Loucy (cell line): ENCODE measurements around the gene PLA2G2C.
A peak's percentile ranks its signal among the peaks of the same experiment; 100 is the strongest.
"Not testable (repeated sequence)": the region's sequence is repeated elsewhere in the genome, so short reads cannot be mapped to it uniquely, and the experiment has no call there.

ENCODE experiments used
- H2AFZ ChIP-seq: fragments of 200-600 bp; sonication (generic); 2 replicates; pipeline ENCODE4 v1.6.0; 2016; ENCODE audit warnings: antibody characterized with exemption, mild to moderate bottlenecking, low read length, moderate library complexity
- H3F3A ChIP-seq: fragments of 200-600 bp; 2 replicates; pipeline ENCODE4 v1.6.0; 2016; ENCODE audit warnings: antibody characterized with exemption, low read depth, mild to moderate bottlenecking
- H3K27me3 ChIP-seq: fragments of 200-600 bp; sonication (generic); 2 replicates; pipeline ENCODE4 v1.6.1; 2014; ENCODE audit warnings: low read length, mild to moderate bottlenecking; ENCODE audit not compliant: insufficient read depth, poor library complexity, severe bottlenecking
- H3K36me3 ChIP-seq: fragments of 200-600 bp; sonication (generic); 2 replicates; pipeline ENCODE4 v1.6.1; 2016; ENCODE audit warnings: low read length; ENCODE audit not compliant: insufficient read depth
- H3K4me1 ChIP-seq: fragments of 200-600 bp; sonication (generic); 2 replicates; pipeline ENCODE4 v1.5.1; 2014; ENCODE audit warnings: low read length, mild to moderate bottlenecking; ENCODE audit not compliant: insufficient read depth, poor library complexity, severe bottlenecking
- H3K4me2 ChIP-seq: fragments of 200-600 bp; sonication (generic); 2 replicates; pipeline ENCODE4 v1.6.0; 2014; ENCODE audit warnings: antibody characterized with exemption, low read length, low read depth, mild to moderate bottlenecking; ENCODE audit not compliant: poor library complexity, severe bottlenecking
- H3K4me3 ChIP-seq: fragments of 200-600 bp; sonication (generic); 2 replicates; pipeline ENCODE4 v1.5.1; 2014; ENCODE audit warnings: low read length, mild to moderate bottlenecking, mixed read lengths; ENCODE audit not compliant: poor library complexity, severe bottlenecking
- H3K79me2 ChIP-seq: fragments of 200-600 bp; sonication (generic); 2 replicates; pipeline ENCODE4 v1.6.1; 2014; ENCODE audit warnings: low read length; ENCODE audit not compliant: insufficient read depth
- H3K9ac ChIP-seq: fragments of 200-600 bp; sonication (generic); 2 replicates; pipeline ENCODE4 v1.6.0; 2014; ENCODE audit warnings: mild to moderate bottlenecking, low read depth, low read length, moderate library complexity; ENCODE audit not compliant: poor library complexity, severe bottlenecking
- H3K9me2 ChIP-seq: fragments of 200-600 bp; sonication (generic); replicated peaks from 2 replicates; pipeline ENCODE4 v1.6.1; 2016; ENCODE audit warnings: low read depth, low read length, mixed read lengths
- H3K9me3 ChIP-seq: fragments of 200-600 bp; sonication (generic); 2 replicates; pipeline ENCODE4 v1.6.1; 2014; ENCODE audit warnings: mild to moderate bottlenecking, antibody characterized with exemption, low read length, low read depth; ENCODE audit not compliant: insufficient read depth
- H4K20me1 ChIP-seq: fragments of 200-600 bp; sonication (generic); 2 replicates; pipeline ENCODE4 v1.6.0; 2014; ENCODE audit warnings: antibody characterized with exemption, low read length, mild to moderate bottlenecking; ENCODE audit not compliant: insufficient read depth, poor library complexity, severe bottlenecking
- EZH2phosphoT487 ChIP-seq: fragments of 200-600 bp; IDR thresholded peaks from 2 replicates; pipeline ENCODE4 v1.6.1; 2018; ENCODE audit warnings: antibody characterized with exemption, mild to moderate bottlenecking, moderate library complexity, borderline replicate concordance
- TF ChIP-seq, protein P1 (sequence below): fragments of 200-600 bp; sonication (generic); conservative IDR thresholded peaks from 2 replicates; pipeline ENCODE4 v1.5.1; 2014; ENCODE audit warnings: mild to moderate bottlenecking, antibody characterized with exemption, low read length

Gene PLA2G2C

DNA sequence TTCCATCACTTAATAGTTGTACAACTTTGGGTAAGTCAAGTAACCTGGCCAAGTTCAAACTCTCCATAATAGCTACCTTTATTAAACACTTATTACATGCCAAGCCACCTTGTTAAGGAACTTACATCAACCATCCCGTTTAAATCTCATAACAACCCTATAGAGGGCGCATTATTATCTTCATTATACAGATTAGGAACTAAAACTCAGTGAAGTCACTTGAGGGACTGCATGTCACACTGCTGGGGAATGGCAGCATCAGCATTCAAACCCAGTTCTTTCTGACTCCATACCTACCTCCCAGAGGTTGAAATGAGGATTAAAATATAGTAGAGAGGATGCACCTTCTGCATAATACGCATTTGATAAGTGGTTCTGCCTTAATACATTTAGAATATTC is 47.1 kb upstream of the PLA2G2C start:
- H2AFZ ChIP-seq, result no peak overlapping the region
- no peaks in the 10 kb centered on the region for H3K27me3 ChIP-seq
- TF ChIP-seq, protein P1, sequence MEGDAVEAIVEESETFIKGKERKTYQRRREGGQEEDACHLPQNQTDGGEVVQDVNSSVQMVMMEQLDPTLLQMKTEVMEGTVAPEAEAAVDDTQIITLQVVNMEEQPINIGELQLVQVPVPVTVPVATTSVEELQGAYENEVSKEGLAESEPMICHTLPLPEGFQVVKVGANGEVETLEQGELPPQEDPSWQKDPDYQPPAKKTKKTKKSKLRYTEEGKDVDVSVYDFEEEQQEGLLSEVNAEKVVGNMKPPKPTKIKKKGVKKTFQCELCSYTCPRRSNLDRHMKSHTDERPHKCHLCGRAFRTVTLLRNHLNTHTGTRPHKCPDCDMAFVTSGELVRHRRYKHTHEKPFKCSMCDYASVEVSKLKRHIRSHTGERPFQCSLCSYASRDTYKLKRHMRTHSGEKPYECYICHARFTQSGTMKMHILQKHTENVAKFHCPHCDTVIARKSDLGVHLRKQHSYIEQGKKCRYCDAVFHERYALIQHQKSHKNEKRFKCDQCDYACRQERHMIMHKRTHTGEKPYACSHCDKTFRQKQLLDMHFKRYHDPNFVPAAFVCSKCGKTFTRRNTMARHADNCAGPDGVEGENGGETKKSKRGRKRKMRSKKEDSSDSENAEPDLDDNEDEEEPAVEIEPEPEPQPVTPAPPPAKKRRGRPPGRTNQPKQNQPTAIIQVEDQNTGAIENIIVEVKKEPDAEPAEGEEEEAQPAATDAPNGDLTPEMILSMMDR, result peak; percentile 71
- TF ChIP-seq EZH2phosphoT487, result no peak

DNA sequence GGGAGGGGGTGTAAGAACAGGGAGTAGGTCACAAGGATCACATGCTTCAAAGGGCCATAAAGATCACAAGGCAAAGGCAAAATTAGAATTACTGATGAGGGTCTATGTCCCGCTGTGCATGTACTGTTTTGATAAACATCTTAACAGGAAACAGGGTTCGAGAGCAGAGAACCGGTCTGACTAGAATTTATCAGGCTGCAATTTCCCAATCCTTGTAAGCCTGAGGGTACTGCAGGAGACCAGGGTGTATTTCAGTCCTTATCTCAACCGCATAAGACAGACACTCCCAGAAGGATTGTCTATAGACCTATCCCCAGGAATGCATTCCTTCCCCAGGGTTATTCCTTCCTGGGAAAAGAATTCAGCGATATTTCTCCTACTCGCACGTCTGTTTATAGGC is 46.2 kb upstream of the PLA2G2C start:
- H3K9ac ChIP-seq, H3K79me2 ChIP-seq, H4K20me1 ChIP-seq, H3K36me3 ChIP-seq, H3K9me3 ChIP-seq, H3K9me2 ChIP-seq, H3K4me2 ChIP-seq, H3K4me1 ChIP-seq, H3K4me3 ChIP-seq, H2AFZ ChIP-seq, H3F3A ChIP-seq, H3K27me3 ChIP-seq: not testable (repeated sequence)

More for the DNA sequence above, 47.1 kb upstream of the PLA2G2C start:
- no peak overlapping the region for H3K9ac ChIP-seq
- H3K79me2 ChIP-seq, result no peaks in the 10 kb centered on the region
- no peaks in the 10 kb centered on the region for H4K20me1 ChIP-seq
- H3K4me2 ChIP-seq, result no peak overlapping the region
- no peaks in the 10 kb centered on the region for H3K9me2 ChIP-seq
- H3K36me3 ChIP-seq, result no peaks in the 10 kb centered on the region
- no peaks in the 10 kb centered on the region for H3K4me1 ChIP-seq
- no peaks in the 10 kb centered on the region for H3F3A ChIP-seq
- H3K9me3 ChIP-seq, result no peaks in the 10 kb centered on the region
- no peak overlapping the region for H3K4me3 ChIP-seq

DNA sequence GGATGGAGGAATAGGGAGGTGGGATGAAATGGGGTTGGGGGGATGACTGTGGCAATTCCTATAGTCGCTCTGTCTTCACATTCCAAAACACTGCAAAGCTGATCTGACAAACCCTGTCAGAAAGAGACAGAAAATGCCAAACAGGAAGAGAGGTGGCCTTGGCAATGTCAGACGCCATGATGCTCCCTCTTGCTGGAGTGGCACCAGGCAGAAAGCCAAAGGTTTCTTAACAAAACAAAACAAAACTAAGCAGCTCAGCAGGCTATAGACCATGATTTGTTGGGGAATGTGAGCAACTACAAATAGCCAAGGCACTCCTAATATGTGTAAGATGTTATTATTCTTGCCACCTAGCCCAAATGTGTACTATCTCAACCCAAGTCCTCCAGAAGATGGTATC is 42.9 kb upstream of the PLA2G2C start:
- Histone ChIP-seq H3K4me3 (no peak overlapping the region), H3K4me2 (no peak overlapping the region), H3K4me1 (no peaks in the 10 kb centered on the region), H3K36me3 (no peaks in the 10 kb centered on the region), H3K27me3 (no peaks in the 10 kb centered on the region), H2AFZ (no peak overlapping the region), H3K9me2 (no peaks in the 10 kb centered on the region), H4K20me1 (no peaks in the 10 kb centered on the region), H3K79me2 (no peaks in the 10 kb centered on the region), H3K9ac (no peak overlapping the region), H3K9me3 (no peaks in the 10 kb centered on the region), H3F3A (no peaks in the 10 kb centered on the region)
- TF ChIP-seq, protein P1, result no peak
- no peak for TF ChIP-seq EZH2phosphoT487

DNA sequence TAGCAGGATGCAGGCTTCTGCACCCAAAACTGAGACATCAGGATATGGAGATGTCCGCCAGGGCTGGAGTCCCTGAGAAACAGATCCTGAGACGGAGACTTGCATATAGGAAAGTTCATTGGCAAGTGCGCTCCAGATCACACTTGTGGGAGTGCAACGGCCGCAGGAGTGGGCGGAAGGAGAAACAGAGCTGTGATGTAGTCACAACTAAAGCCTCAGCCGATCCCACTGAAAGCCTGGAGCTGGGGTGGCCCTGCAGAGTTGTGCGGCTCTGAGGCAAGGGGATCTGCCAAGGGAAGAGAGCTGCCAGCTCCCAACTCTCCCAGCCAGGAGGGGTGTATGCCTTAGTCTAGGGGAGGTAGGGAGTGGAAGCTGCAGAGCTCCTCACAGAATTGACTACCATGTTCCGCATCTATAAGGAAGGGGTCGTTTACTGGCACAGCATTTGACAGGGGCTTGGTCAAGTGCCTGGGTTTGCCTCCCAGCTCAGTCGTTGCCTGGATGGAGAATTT is 42.1 kb upstream of the PLA2G2C start:
- H3K4me1 ChIP-seq, result no peaks in the 10 kb centered on the region
- H3K4me3 ChIP-seq, result no peak overlapping the region
- H3F3A ChIP-seq, result no peaks in the 10 kb centered on the region
- no peaks in the 10 kb centered on the region for H4K20me1 ChIP-seq
- no peaks in the 10 kb centered on the region for H3K9me3 ChIP-seq
- H3K36me3 ChIP-seq, result no peaks in the 10 kb centered on the region
- H2AFZ ChIP-seq, result no peak overlapping the region
- H3K9ac ChIP-seq, result no peak overlapping the region
- H3K4me2 ChIP-seq, result no peak overlapping the region
- no peaks in the 10 kb centered on the region for H3K79me2 ChIP-seq
- H3K27me3 ChIP-seq, result no peaks in the 10 kb centered on the region
- no peak for TF ChIP-seq EZH2phosphoT487
- TF ChIP-seq, protein P1, result no peak
- no peaks in the 10 kb centered on the region for H3K9me2 ChIP-seq
